Caco-2 (cell line): ENCODE data around the gene TNF. TPM values are rescaled to one million over a fixed set of nuclear protein-coding genes. Genes with fewer than 3 reads are reported as not detected.
"Not testable (repeated sequence)": the region's sequence is repeated elsewhere in the genome, so short reads cannot be mapped to it uniquely, and the experiment has no call there.

Experiments
- BruUV-seq: library from RNA; stranded (reverse); fragments of 400-500 nt; replicated peaks from 2 replicates; lab custom pipeline; 2021; lab: Mats Ljungman, UMichigan
- CTCF ChIA-PET: fragments of 300-600 bp; sonication (Branson Sonifier 250); formaldehyde crosslinking; loops from one replicate; lab custom pipeline; 2022; ENCODE audit warnings: antibody characterized with exemption; lab: Charles Lee
- POLR2A ChIA-PET: fragments of 300-600 bp; sonication (Branson Sonifier 250); formaldehyde crosslinking; loops from one replicate; lab custom pipeline; 2022; ENCODE audit warnings: antibody characterized with exemption; lab: Charles Lee
- DNase-seq, 2 experiments: peaks; one replicate each; pipeline versions ENCODE4 v3.0.0 to v3.0.0-alpha.2; 2020 to 2022
- H3K27me3 ChIP-seq: replicated peaks from 2 replicates; pipeline ENCODE4 v1.6.0; 2011; ENCODE audit warnings: low read length; ENCODE audit not compliant: control insufficient read depth, insufficient read depth
- H3K36me3 ChIP-seq: 2 replicates; pipeline ENCODE4 v1.5.1; 2011; ENCODE audit warnings: low read length; ENCODE audit not compliant: control insufficient read depth, insufficient read depth
- H3K4me1 ChIP-seq: fragments of 250-450 bp; sonication (Bioruptor Pico); 2 replicates; pipeline ENCODE4 v1.5.1; 2020; ENCODE audit warnings: mild to moderate bottlenecking
- H3K4me3 ChIP-seq: 2 replicates; pipeline ENCODE4 v1.5.1; 2011; ENCODE audit warnings: low read depth, mild to moderate bottlenecking, control low read depth, low read length
- H3K9me3 ChIP-seq: fragments of 250-450 bp; sonication (Bioruptor Pico); 2 replicates; pipeline ENCODE4 v1.5.1; 2020; ENCODE audit warnings: mild to moderate bottlenecking, moderate library complexity
- H3K27ac Mint-ChIP-seq: one replicate; pipeline ENCODE4 v1.8.0; 2022; ENCODE audit warnings: mixed read lengths; ENCODE audit not compliant: unreplicated experiment
- H3K27me3 Mint-ChIP-seq: one replicate; pipeline ENCODE4 v1.8.0; 2022; ENCODE audit warnings: mixed read lengths; ENCODE audit not compliant: insufficient read depth, unreplicated experiment
- H3K36me3 Mint-ChIP-seq: one replicate; pipeline ENCODE4 v1.8.0; 2022; ENCODE audit warnings: mild to moderate bottlenecking, mixed read lengths; ENCODE audit not compliant: insufficient read depth, unreplicated experiment
- H3K4me1 Mint-ChIP-seq: one replicate; pipeline ENCODE4 v1.8.0; 2022; ENCODE audit warnings: low read depth, mixed read lengths; ENCODE audit not compliant: unreplicated experiment
- H3K4me3 Mint-ChIP-seq: one replicate; pipeline ENCODE4 v1.8.0; 2022; ENCODE audit warnings: mild to moderate bottlenecking, moderate library complexity, mixed read lengths; ENCODE audit not compliant: unreplicated experiment
- H3K9me3 Mint-ChIP-seq: one replicate; pipeline ENCODE4 v1.8.0; 2022; ENCODE audit warnings: mixed read lengths; ENCODE audit not compliant: unreplicated experiment
- CTCF ChIP-seq, 2 experiments: fragments of 200-600 bp in 1 of 2; IDR thresholded peaks; 1 replicate in 1 of 2; 2 replicates in 1 of 2; pipeline versions ENCODE4 v1.5.1 to v1.8.0; 2011 to 2022; ENCODE audit warnings: antibody characterized with exemption in 1 of 2, control low read depth in 1 of 2, inconsistent platforms in 1 of 2, low read depth in 1 of 2, low read length in 1 of 2, mild to moderate bottlenecking in 1 of 2, moderate library complexity in 1 of 2; ENCODE audit not compliant: insufficient read depth in 1 of 2, severe bottlenecking in 1 of 2, unreplicated experiment in 1 of 2
- intact Hi-C: fragments of 100-400 bp; cut with micrococcal nuclease; formaldehyde crosslinking; loops from one replicate; pipeline ENCODE4 v1.10.0; 2022; ENCODE audit not compliant: unreplicated experiment
- total RNA-seq: library from RNA; stranded (reverse); gene quantifications from 2 replicates; pipeline ENCODE4 v1.2.3, GENCODE V29; 2022

TNF gene
- total RNA-seq, 1 experiment from 2014 or later, result not detected

DNA sequence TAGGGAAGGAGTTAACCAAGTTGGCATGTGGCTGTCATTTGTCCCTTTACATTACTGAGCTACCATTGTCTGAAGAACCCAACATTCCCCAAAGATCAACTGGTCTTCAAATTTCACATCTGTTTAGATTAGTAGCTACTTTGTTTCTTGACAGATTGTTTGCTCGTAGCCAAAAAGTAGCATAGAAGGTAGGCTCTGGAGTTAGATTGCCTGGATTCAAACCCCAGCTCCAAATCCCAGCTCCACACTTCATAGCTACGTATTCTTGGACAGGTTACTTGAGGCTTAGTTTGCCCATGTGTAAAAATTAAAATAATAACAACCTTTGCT lies 26.9 kb upstream of the TNF start:
- Histone ChIP-seq H3K27me3 (no peaks in the 10 kb centered on the region), H3K9me3 (no peaks in the 10 kb centered on the region), H3K36me3 (no peaks in the 10 kb centered on the region), H3K4me1 (peaks cover 6% of the 10 kb centered on the region; the same call in 1 of the 2 replicates), H3K4me3 (no peak overlapping the region)
- no peaks in the 10 kb centered on the region for H3K27me3 Mint-ChIP-seq
- peaks cover 12% of the 10 kb centered on the region for H3K4me1 Mint-ChIP-seq
- intact Hi-C loops, result loop anchor here (5.0 kb wide), 2 partner anchors 119 to 189 kb away; partner anchors contain the start of genes CLIC1, CSNK2B and LY6G5B
- ChIA-PET POLR2A (interaction anchor here (0.7 kb wide), 1 partner anchor 266 kb away, joined by 3 read pairs; no protein-coding TSS in a partner anchor), CTCF (interaction anchor here (0.6 to 1.2 kb wide), 3 partner anchors 48 to 91 kb away, joined by 3 read pairs; no protein-coding TSS in a partner anchor)
- DNase-seq, result no peak
- TF ChIP-seq CTCF (IDR thresholded peaks at IDR 0.05; ENCODE audit: insufficient read depth in 1 of 2, low read depth in 1 of 2, low read length in 1 of 2, severe bottlenecking in 1 of 2, unreplicated experiment in 1 of 2), result no peak
- peak overlapping the region; percentile 87 for H3K4me3 Mint-ChIP-seq
- no peak overlapping the region for H3K27ac Mint-ChIP-seq
- H3K9me3 Mint-ChIP-seq, result no peaks in the 10 kb centered on the region
- no TSS peak for BruUV-seq
- H3K36me3 Mint-ChIP-seq, result peaks cover 38% of the 10 kb centered on the region

DNA sequence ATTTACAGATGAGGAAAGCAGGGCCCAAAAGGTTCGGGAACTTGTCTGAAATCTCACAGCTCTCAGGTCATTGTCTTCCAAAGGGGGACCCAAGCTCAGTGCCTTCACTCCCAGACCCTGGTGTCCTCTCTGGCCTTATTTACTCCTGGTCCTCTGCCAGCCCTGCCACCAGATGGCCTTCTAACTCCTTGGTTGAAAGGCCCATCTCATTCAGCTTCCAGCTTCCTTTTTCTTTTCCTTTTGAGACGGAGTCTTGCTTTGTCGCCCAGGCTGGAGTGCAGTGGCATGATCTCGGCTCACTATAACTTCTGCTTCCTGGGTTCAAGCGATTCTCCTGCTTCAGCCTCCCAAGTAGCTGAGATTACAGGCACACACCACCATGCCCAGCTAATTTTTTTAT lies 24.0 kb upstream of the TNF start:
- not testable (repeated sequence) for H3K27ac Mint-ChIP-seq, H3K4me3 ChIP-seq, H3K9me3 ChIP-seq, H3K4me1 Mint-ChIP-seq, H3K4me1 ChIP-seq, H3K36me3 ChIP-seq, H3K9me3 Mint-ChIP-seq, H3K27me3 Mint-ChIP-seq, H3K27me3 ChIP-seq, BruUV-seq, H3K4me3 Mint-ChIP-seq
- peak in 1 of 2 experiments; percentile 50 for DNase-seq
- peaks cover 33% of the 10 kb centered on the region for H3K36me3 Mint-ChIP-seq
- peak in 1 of 2 experiments; percentile 54 for TF ChIP-seq CTCF (IDR thresholded peaks at IDR 0.05; ENCODE audit: insufficient read depth in 1 of 2, low read depth in 1 of 2, low read length in 1 of 2, severe bottlenecking in 1 of 2, unreplicated experiment in 1 of 2)
- CTCF ChIA-PET, result interaction anchor here (0.7 to 2.2 kb wide), 6 partner anchors 9 to 46 kb away, joined by 3 to 41 read pairs (median 4); partner anchors contain the start of gene TNF
- POLR2A ChIA-PET, result interaction anchor here (1.0 kb wide), 1 partner anchor 10 kb away, joined by 4 read pairs; no protein-coding TSS in a partner anchor
- intact Hi-C loops, result loop anchor here (1.0 kb wide), 1 partner anchor 47 kb away; no protein-coding TSS in a partner anchor

DNA sequence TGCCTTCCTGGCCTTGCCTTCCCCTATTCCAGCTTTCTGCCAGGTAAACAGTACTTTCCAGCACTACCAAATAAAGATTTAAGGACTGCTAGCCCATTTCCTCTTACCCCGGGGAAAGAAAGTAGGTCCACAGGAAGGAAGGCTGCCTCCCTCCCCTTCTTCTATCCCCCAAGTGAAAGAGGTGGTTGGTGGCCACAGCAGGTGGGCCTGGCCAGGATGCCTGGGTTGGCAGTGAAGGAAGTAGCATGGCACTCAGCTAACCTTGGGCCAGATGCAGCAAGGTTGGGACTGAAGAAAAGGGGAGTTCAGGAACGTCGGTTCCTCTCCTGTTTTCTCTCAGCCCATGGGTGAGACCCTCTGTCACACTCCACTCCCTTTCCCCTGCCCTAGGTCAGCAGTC lies 19.1 kb upstream of the TNF start:
- no peaks in the 10 kb centered on the region; the same call in 1 of the 2 replicates for H3K36me3 ChIP-seq
- no peak for DNase-seq
- Mint-ChIP-seq H3K27ac (no peak overlapping the region), H3K36me3 (peaks cover 33% of the 10 kb centered on the region), H3K9me3 (no peaks in the 10 kb centered on the region), H3K4me3 (no peak overlapping the region), H3K27me3 (no peaks in the 10 kb centered on the region), H3K4me1 (no peaks in the 10 kb centered on the region)
- intact Hi-C loops, result no loop called here
- no peak for TF ChIP-seq CTCF (IDR thresholded peaks at IDR 0.05; ENCODE audit: insufficient read depth in 1 of 2, low read depth in 1 of 2, low read length in 1 of 2, severe bottlenecking in 1 of 2, unreplicated experiment in 1 of 2)
- H3K4me3 ChIP-seq, result no peak overlapping the region
- ChIA-PET CTCF (no interaction called here), POLR2A (no interaction called here)
- no TSS peak for BruUV-seq
- H3K4me1 ChIP-seq, result peaks cover 4% of the 10 kb centered on the region; the same call in 1 of the 2 replicates
- no peaks in the 10 kb centered on the region for H3K9me3 ChIP-seq
- no peaks in the 10 kb centered on the region for H3K27me3 ChIP-seq
